ENCODE measurements around the gene CERT1. TPM values are rescaled to one million over a fixed set of nuclear protein-coding genes. Genes with fewer than 3 reads are reported as not detected.

The CERT1 gene
- total RNA-seq, 1 experiment from 2014 or later = 50.2 TPM

GRCh38 chr5:75509546-75509945, 1.9 kb downstream of the CERT1 start:
- peak overlapping the region in 1 of 3 experiments; percentile 79; a peak in 1 of 7 replicates for H3K27ac Mint-ChIP-seq

More at GRCh38 chr5:75509546-75509945, 1.9 kb downstream of the CERT1 start:
- no peak for DNase-seq
- H2AFZ ChIP-seq (ENCODE audit: low read length) = no peak overlapping the region
- no peak overlapping the region for H2AK5ac ChIP-seq (ENCODE audit: insufficient read length, low read length)
- H2BK12ac ChIP-seq (ENCODE audit: insufficient read length, low read depth, low read length) = no peak overlapping the region
- H3K9me3 ChIP-seq (ENCODE audit: control insufficient read depth, low read depth, low read length) = no peaks in the 10 kb centered on the region
- H3K14ac ChIP-seq (ENCODE audit: insufficient read depth, low read length) = no peak overlapping the region
- no peak overlapping the region for H3K9ac ChIP-seq (ENCODE audit: extremely low read depth, insufficient read length, low read length)
- no peaks in the 10 kb centered on the region for H3K4me1 ChIP-seq (ENCODE audit: insufficient read depth, low read length)
- H2BK120ac ChIP-seq (ENCODE audit: low read depth, low read length, poor library complexity, severe bottlenecking) = no peak overlapping the region
- H3K4ac ChIP-seq (ENCODE audit: low read depth, low read length) = no peak overlapping the region
- no peak for TF ChIP-seq CTCF (conservative IDR thresholded peaks at IDR 0.05)
- no peak overlapping the region for H3K56ac ChIP-seq (ENCODE audit: insufficient read length, low read depth, low read length)
- WGBS (ENCODE audit: extremely low coverage, insufficient read length, low lambda C conversion rate) = no CpG with 5 or more reads among the region's 4 CpGs
- H4K20me1 ChIP-seq (ENCODE audit: control insufficient read depth, insufficient read depth, insufficient read length) = no peaks in the 10 kb centered on the region
- no peak overlapping the region for H3K27ac ChIP-seq (ENCODE audit: insufficient read length, low read depth, low read length)
- H3K4me2 ChIP-seq (ENCODE audit: insufficient read depth, insufficient read length, low read length) = peak overlapping the region; percentile 99
- no peak overlapping the region for H2BK15ac ChIP-seq (ENCODE audit: low read depth, low read length)
- H3K79me2 ChIP-seq (ENCODE audit: insufficient read depth, low read length) = peaks cover 9% of the 10 kb centered on the region; the same call in 1 of the 2 replicates
- H4K8ac ChIP-seq (replicated peaks; ENCODE audit: insufficient read length, low read depth, low read length) = no peak overlapping the region
- Mint-ChIP-seq H3K4me1 (peaks cover 19 to 23% of the 10 kb centered on the region in 2 experiments), H3K36me3 (ENCODE audit: insufficient read depth in 1 of 3, low read depth in 3 of 3) (peaks cover 2 to 16% (median 11%) of the 10 kb centered on the region in 3 experiments), H3K4me3 (peak overlapping the region; percentile 95 to 99), H3K9me3 (no peaks in the 10 kb centered on the region; a peak in 1 of 5 replicates), H3K27me3 (ENCODE audit: low read depth) (no peaks in the 10 kb centered on the region)
- H4K5ac ChIP-seq (ENCODE audit: insufficient read length, low read depth, low read length) = no peak overlapping the region
- peaks cover 5% of the 10 kb centered on the region for H3K23me2 ChIP-seq (ENCODE audit: insufficient read length, low read depth, low read length, poor library complexity, severe bottlenecking)
- H3K27me3 ChIP-seq (ENCODE audit: insufficient read depth, low read length) = no peaks in the 10 kb centered on the region
- H4K91ac ChIP-seq (ENCODE audit: insufficient read length, low read depth, low read length) = no peak overlapping the region
- H2BK20ac ChIP-seq (ENCODE audit: low read depth, low read length, poor library complexity, severe bottlenecking) = no peak overlapping the region
- no peak overlapping the region for H3K18ac ChIP-seq (ENCODE audit: insufficient read length, low read depth, low read length)
- no peak overlapping the region for H2BK5ac ChIP-seq (ENCODE audit: insufficient read length, low read length)
- H3K23ac ChIP-seq (ENCODE audit: insufficient read length, low read depth, low read length) = no peak overlapping the region
- no peak overlapping the region for H3T11ph ChIP-seq (ENCODE audit: low read length)
- H3K79me1 ChIP-seq (ENCODE audit: insufficient read depth, low read depth, low read length, poor library complexity, severe bottlenecking) = peaks cover 3% of the 10 kb centered on the region

All from H9 (cell line).